Measurements from ENCODE around the gene TMEM171.

The TMEM171 gene

DNA sequence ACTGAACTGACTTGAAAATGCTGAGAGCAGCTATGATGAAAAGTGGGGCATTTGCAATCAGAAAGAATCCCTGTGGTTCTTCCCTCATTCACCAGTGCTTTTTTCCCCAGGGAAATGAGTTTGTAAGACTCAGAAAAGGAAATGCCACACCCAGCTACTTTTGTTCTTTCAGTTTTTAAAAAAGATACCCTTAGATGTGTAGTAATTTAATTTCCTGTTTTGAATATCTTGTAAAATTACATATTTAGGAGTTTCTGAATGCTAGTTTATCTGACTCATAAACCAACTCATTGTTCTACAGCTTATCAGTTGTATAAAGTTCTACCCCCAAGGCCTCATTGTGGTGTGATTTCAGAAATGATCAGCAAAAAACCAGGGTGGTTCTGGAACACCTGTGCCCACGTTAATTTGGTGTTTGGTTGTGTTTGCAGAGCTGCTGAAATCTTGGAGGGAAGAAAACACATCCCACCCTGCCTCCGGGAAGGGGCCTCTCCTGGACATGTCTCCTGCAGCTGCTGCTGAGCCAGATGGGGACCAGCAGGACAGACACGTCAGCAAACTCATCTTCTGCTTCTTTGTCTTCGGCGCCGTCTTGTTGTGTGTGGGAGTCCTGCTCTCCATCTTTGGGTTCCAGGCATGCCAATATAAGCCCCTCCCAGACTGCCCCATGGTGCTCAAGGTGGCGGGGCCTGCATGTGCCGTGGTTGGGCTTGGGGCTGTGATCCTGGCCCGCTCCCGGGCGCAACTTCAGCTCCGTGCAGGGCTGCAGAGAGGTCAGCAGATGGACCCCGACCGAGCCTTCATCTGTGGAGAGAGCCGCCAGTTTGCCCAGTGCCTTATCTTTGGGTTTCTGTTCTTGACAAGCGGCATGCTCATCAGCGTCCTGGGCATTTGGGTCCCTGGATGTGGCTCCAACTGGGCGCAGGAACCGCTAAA, 2.8 kb downstream of the TMEM171 start:
- DNase-seq: no peak

DNA sequence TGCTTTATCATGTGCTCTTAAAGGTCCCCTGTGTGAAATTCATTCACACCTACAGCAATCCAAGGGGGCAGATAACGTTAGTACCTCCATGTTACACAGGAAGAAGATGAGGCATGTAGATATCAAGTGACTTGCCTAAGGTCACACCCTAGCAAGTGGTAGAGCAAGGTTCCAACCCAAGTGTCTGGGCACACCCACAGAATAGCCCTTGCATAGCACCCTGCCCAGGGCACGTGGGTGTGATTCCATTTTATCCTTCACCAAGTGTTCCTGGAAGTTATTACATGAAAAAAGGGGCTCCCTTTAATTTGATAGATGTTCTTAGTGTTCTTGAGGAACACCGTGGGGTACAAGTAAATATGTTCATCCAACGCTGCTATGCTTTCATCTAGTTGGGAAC, 4.9 kb downstream of the TMEM171 start:
- no peak for DNase-seq

- no peak for DNase-seq
Measured at GRCh38 chr5:73126381-73126780, 6.0 kb downstream of the TMEM171 start.

- peak; percentile 9 for DNase-seq
Measured at GRCh38 chr5:73126957-73127356, 6.6 kb downstream of the TMEM171 start.

GRCh38 chr5:73129143-73129542, 8.8 kb downstream of the TMEM171 start:
- no peak for DNase-seq

- no peak for DNase-seq
Measured at GRCh38 chr5:73130811-73131210, 10.4 kb downstream of the TMEM171 start.

DNA sequence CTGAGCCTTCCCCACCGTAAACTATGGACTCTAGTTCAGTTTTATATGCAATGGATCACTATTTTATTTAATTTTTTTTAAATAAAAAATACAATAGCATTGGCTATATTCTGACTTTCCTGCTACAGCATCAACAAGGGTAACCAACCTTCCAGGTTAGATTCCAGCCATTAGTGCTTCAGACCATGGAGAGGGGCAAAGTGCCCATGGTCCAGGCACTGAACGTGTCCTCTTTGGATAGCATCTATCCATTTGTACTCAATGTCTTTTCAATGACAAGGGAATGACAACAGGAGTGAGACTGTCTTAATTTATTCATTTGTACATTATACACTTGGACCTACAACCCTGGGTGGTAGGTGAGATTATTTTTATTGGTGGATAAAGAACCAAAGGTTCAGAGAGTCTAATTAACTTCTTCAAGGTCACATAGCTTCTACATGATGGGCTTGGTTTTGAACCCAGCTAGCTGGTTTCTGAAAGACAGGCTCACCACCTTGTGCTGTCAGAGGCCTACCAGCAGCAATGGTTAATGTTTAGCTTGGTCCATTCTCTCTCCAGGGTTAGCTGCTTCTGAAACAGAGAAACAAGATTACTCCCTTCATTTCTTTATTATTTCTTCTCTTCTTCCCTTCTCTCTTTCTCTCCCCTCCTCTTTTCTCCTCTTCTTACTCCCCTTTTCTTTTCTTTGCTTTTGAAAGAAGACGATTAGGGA, 11.5 kb downstream of the TMEM171 start:
- no peak for DNase-seq

- no peak for DNase-seq
Measured at GRCh38 chr5:73132759-73133158, 12.4 kb downstream of the TMEM171 start.

DNA sequence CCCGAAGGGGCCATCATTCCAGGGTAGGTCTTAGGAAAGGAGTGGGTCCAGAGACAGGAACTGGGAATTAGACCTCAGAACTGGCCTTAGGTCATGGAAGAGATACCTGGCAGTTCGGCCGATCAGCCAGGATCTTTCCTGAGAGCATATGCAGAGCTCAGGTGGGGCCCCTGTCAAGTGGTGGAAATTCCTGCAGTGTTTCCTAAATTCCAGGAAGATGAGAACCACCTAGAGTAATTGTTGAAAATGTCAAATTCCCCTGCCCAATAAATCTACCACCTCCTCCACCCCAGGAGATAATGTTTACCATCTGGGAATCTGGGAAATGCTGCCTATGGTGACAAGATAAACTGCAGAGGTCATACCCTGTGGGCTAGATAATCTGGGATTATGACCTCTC, 14.6 kb downstream of the TMEM171 start:
- DNase-seq: no peak

GRCh38 chr5:73135429-73136054, 15.2 kb downstream of the TMEM171 start:
- DNase-seq: peak; percentile 22

DNA sequence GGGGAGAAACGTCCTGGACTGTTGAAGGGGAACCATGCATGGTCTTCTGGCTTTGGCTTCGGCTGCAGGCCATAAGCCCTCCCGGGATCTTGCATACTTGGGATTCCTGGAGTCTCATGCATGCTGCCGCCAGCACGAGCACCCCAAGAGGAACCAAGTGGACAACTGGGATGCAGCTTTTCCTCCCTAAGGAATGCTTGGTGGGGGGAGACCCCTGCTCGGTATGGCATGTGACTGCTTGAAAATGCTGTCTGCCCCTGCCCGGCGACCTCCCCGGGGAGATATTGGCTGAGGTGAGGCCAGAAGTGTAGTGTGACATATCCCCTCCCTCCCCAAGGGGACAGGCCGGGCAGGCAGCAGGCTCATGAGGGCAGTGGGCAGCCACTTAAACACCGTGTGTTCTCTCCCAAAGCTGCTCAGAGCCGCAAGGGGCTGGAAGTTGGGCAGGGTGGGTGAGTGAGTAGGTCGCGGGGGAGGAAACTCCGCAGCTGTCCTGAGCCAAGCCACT, 15.7 kb downstream of the TMEM171 start:
- DNase-seq: no peak

DNA sequence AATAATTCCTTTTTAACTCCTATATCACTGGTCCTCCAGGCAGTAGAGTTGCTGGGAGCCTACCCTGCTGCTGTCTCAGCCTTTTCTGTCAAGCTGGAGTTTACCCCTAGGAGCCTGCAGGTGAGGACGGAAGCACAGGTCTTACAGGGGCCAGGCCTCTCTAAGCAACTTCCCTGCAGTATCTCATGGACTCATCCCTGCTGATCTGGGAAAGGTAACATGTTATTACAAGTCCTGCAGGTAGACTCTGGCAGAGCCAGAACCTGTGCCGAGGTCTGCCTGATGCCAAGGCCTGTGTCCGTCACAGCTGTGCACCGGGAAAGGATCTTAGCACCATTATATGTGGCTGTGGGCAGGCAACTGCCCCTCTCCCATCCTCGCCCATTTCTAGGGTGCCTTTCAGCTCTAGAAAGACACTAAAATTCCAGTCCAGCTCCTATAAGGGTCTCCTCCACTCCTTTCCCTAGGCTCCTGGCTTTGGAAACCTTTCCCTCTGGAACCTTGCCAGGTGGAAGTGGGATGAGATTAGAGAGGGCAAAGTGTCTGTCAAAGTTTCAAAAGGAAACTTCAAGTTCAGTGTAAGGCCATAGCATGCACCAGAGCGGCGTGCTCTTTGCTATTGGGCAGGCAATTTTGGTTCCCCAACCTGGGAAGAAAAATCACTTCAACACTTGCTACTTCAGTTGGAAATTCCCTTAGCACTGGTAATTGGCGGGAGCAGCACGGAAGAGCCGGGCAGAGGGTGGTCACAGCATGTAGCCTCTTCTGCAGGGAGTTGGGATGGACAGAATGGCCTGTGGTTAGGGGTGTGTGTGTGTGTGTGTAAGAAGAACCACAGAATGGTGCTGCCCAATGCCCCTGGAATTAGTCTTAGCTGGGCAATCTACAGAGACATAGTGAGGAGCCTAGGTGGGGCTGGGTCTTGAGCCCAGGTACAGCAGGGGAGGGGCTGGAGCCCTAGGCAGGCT, 17.5 kb downstream of the TMEM171 start:
- DNase-seq: no peak

DNA sequence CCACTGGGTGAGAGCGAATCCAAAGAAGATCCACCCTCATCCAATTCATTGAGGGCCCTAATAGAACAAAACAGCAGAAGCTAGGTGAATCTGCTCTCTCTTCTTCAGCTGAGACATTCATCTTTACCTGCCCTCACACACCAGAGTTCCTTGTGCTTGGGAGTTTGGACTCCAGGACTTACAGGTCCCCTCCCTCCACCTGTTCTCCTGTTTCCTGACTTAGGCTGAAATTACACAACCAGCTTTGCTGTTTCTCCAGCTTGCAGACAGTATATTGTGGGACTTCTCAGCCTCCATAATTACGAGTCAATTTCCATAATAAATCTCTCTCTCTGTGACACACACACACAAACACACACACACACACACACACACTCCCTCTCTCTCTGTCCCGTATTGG, 19.1 kb downstream of the TMEM171 start:
- no peak for DNase-seq

- DNase-seq: no peak
Measured at GRCh38 chr5:73140801-73141200, 20.4 kb downstream of the TMEM171 start.

DNA sequence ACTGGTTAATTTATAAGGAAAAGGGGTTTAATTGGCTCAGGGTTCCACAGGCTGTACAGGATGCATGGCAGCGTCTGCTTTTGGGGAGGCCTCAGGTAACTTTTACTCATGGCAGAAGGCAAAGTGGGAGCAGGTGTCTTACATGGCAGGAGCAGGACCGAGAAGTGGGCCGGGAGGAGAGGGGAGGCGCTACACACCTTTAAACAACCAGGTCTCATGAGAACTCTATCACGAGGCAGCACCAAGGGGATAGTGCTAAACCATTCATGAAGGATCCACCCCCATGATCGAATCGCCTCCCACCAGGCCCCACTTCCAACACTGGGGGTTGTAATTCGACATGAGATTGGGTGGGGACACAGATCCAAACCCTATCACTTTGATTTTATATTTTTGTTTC, 21.7 kb downstream of the TMEM171 start:
- DNase-seq: no peak

- no peak for DNase-seq
Measured at GRCh38 chr5:73143716-73144115, 23.3 kb downstream of the TMEM171 start.

DNA sequence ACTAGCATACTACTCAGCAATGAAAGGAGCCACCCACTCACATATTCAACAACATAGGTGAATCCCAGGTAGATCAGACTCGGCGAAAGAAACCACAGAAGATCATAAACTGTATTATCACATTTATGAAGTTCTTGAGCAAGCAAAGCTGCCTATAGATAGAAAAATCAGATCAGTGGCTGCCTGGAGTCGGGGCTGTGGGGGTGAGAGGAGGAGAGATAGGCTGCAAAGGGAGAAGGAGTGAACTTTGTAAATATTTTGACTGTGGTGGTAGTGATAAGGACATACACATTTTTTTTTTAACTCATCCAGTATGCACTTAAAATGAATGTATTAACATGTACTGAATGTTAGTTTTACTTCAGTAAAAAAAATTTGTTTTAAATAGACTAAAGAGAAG, 29.2 kb downstream of the TMEM171 start:
- DNase-seq: no peak

GRCh38 chr5:73150876-73151275, 30.5 kb downstream of the TMEM171 start:
- no peak for DNase-seq

DNA sequence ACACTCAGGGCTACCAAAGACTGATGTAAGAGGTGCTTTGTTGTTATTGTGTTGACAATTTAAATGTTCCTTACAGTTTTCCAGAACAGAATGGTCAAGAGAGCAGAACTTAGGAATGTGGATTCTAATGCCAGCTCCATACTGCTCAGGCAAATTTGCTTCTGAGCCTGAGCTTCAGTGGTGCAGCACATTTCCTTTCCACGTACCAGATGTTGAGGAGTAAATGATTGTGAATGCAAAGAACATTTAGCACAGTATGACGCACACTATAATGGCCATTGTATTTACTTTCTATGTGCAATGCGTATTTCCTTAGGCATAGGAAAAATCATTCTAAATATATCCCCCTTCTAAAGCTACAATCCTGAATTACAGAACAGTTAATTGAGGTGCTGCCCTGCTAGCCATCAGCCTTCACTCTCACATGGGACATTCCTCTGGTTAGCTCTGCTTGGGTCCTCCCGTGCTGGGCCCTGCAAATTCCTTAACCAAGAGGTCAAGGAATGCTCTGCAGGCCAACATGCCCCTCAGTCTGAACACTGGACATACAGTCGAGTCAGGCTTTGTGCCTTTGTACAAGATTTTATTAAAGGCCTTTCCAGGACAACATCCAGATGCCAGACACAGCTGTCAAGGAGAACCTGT, 31.5 kb downstream of the TMEM171 start:
- DNase-seq: no peak

DNA sequence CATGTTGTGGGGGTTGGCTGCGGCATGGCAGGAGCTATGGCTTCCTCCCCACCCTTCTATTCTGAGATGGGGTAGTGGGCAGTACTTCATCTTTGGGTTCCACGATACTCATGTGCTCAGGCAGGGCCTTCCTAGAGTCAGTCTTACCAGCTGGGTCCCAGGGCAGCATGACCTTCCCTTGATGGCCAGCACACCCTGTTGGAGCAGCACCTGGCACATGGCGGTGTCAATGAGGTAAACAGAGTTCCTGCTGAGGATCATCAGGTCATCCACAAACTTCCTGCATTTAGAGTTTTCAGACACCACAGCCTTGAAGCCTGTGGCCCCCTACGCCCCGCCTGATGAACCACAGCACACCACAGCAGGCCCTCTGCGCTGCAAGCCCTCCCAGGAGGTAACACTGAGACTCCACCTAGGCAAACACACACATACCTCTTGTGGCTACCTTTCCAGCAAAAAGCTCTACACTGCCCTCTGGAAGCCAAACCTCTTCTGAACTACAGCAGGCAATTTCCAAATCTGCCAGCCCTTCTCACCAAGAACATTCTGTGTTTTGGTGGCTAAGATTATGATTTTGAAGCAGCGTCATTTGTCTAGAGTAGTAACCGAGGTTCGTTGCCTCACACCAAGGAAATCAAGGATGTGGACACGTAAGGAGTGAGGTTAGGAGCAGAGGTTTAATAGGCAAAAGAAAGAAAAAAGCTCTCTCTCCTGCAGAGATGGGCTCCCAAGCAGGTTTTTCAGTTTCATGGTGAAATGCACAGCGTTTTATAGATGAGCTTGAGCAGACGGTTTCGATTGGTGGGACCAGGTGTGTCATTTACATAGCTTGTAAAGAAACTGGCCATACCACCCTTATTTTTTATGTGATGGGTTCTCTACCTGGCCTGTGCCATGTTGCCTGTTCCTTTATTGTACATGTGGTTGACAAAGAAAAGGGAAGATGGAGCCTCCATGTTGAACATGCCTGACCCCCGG, 32.3 kb downstream of the TMEM171 start:
- no peak for DNase-seq

- DNase-seq: peak; percentile 58
Measured at GRCh38 chr5:73153513-73153912, 33.1 kb downstream of the TMEM171 start.

Data from MV-4-11 (cell line).